ENCODE measurements around the gene ENPEP.
"Not testable (repeated sequence)": the region's sequence is repeated elsewhere in the genome, so short reads cannot be mapped to it uniquely, and the experiment has no call there.

Gene ENPEP

GRCh38 chr4:110475881-110476818, at the start of gene ENPEP:
Gene ENPEP (plus strand): TSS chr4:110476155. CDS start chr4:110476415, 260 bp downstream.
- intact Hi-C loops (cut with DNase I; ENCODE audit: low total_unique reads): no loop called here
- no peak for DNase-seq
- H3K36me3 ChIP-seq: no peaks in the 10 kb centered on the region
- peaks cover 0 to 11% of the 10 kb centered on the region in 2 donors for H3K27me3 ChIP-seq
- no peak for TF ChIP-seq CTCF (IDR thresholded peaks at IDR 0.05)
- peak within 1 kb of the TSS; percentile 24 to 31 for H3K4me3 ChIP-seq
- H3K9me3 ChIP-seq: no peaks in the 10 kb centered on the region
- peaks cover 0 to 10% (median 0%) of the 10 kb centered on the region in 4 donors for H3K4me1 ChIP-seq
- H3K27ac ChIP-seq: no peak within 1 kb of the TSS

GRCh38 chr4:110431805-110432204, 44.1 kb upstream of the ENPEP start:
- H3K27me3 ChIP-seq; DNase-seq; H3K9me3 ChIP-seq; intact Hi-C loops (cut with DNase I; ENCODE audit: low total_unique reads); H3K4me3 ChIP-seq; H3K4me1 ChIP-seq; H3K36me3 ChIP-seq; H3K27ac ChIP-seq: not testable (repeated sequence)

- H3K27me3 ChIP-seq; H3K9me3 ChIP-seq; H3K4me3 ChIP-seq; intact Hi-C loops (cut with DNase I; ENCODE audit: low total_unique reads); H3K27ac ChIP-seq; H3K36me3 ChIP-seq; DNase-seq; H3K4me1 ChIP-seq: not testable (repeated sequence)
Observed at GRCh38 chr4:110437292-110437691, 38.7 kb upstream of the ENPEP start.

- DNase-seq; H3K9me3 ChIP-seq; H3K36me3 ChIP-seq; H3K4me3 ChIP-seq; H3K27ac ChIP-seq; H3K4me1 ChIP-seq; intact Hi-C loops (cut with DNase I; ENCODE audit: low total_unique reads); H3K27me3 ChIP-seq: not testable (repeated sequence)
Observed at GRCh38 chr4:110439209-110439608, 36.7 kb upstream of the ENPEP start.

- Histone ChIP-seq H3K27ac (no peak overlapping the region), H3K4me1 (no peaks in the 10 kb centered on the region), H3K4me3 (no peak overlapping the region), H3K9me3 (no peaks in the 10 kb centered on the region), H3K27me3 (no peaks in the 10 kb centered on the region), H3K36me3 (no peaks in the 10 kb centered on the region)
- no peak for DNase-seq
- intact Hi-C loops (cut with DNase I; ENCODE audit: low total_unique reads): no loop called here
- no peak for TF ChIP-seq CTCF (IDR thresholded peaks at IDR 0.05)
Observed at GRCh38 chr4:110442309-110442708, 33.6 kb upstream of the ENPEP start.

GRCh38 chr4:110442788-110443187, 33.2 kb upstream of the ENPEP start:
- no peak for TF ChIP-seq CTCF (IDR thresholded peaks at IDR 0.05)
- H3K4me3 ChIP-seq: no peak overlapping the region
- intact Hi-C loops (cut with DNase I; ENCODE audit: low total_unique reads): no loop called here
- H3K9me3 ChIP-seq: no peaks in the 10 kb centered on the region
- H3K27ac ChIP-seq: no peak overlapping the region
- H3K27me3 ChIP-seq: no peaks in the 10 kb centered on the region
- no peaks in the 10 kb centered on the region for H3K4me1 ChIP-seq
- H3K36me3 ChIP-seq: no peaks in the 10 kb centered on the region
- DNase-seq: no peak

- Histone ChIP-seq H3K27me3 (no peaks in the 10 kb centered on the region), H3K4me1 (no peaks in the 10 kb centered on the region), H3K9me3 (no peaks in the 10 kb centered on the region), H3K4me3 (no peak overlapping the region), H3K36me3 (no peaks in the 10 kb centered on the region), H3K27ac (no peak overlapping the region)
- no peak for DNase-seq
- intact Hi-C loops (cut with DNase I; ENCODE audit: low total_unique reads): no loop called here
- no peak for TF ChIP-seq CTCF (IDR thresholded peaks at IDR 0.05)
Observed at GRCh38 chr4:110449947-110450346, 26.0 kb upstream of the ENPEP start.
